Head of caudate nucleus (tissue), 42 donors: Measurements from ENCODE around the gene LDLRAD3.

Experiments
- DNase-seq, 42 donors: peaks; one replicate each; pipeline versions ENCODE4 v3.0.0 to v3.0.0-alpha.2; 2020 to 2021; ENCODE audit warnings: mixed read lengths in 7 of 42
- intact Hi-C: fragments of 100-400 bp; cut with DNase I; formaldehyde crosslinking; loops from one replicate; pipeline ENCODE4 v1.15.0; 2022

The LDLRAD3 gene

DNA sequence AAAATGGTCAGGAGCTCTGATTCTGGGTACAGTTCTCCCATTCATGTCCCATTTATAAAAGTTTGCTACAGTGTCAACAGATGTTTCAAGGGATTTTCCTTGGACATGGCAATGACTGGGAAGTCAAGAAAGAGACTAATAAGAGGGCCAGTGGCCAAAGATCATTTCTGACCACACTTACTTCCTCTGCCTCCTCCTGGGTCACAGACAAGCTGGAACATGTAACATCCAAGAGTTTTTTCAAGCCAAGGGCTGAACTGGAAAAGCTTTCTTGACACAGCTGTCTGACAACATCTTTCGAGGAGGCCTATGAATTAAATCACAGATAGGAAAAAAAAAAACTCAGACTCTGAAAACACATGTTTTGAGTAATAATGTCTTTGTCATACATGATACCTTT lies 336.7 kb downstream of the LDLRAD3 start:
- intact Hi-C loops: no loop called here
- no peak for DNase-seq
